ENCODE measurements around the gene MYCN.

MYCN gene

DNA sequence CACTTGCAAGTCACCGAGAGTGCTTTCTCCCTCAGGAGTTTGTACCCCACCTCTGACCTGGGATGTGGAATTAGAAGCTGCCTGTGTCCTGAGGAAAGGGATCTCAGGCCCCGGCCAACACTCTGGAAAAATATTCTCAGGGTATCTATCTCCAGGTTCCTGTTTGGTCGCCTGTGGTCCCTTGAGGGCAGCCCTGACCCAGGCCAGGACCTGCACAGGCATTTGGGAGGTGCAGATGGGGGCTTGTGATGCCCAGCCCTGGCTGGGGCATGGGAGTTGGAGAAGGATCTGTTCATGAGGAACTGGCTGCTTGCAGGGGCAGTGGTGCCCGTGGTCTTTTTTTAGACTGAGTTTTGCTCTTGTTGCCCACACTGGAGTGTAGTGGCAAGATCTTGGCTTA lies 46.3 kb downstream of the MYCN start:
- H3K4me2 ChIP-seq (ENCODE audit: low read length, poor library complexity, severe bottlenecking), result no peak overlapping the region
- no peak overlapping the region for H3K9ac ChIP-seq (ENCODE audit: low read length)
- no peaks in the 10 kb centered on the region for H3K27me3 ChIP-seq (ENCODE audit: control insufficient read depth in 1 of 2, insufficient read depth in 1 of 2, low read length in 2 of 2)
- no peaks in the 10 kb centered on the region for H3K36me3 ChIP-seq (ENCODE audit: control insufficient read depth in 1 of 2, insufficient read depth in 2 of 2, low read depth in 1 of 2, low read length in 2 of 2)
- H3K14ac ChIP-seq (ENCODE audit: low read length in 2 of 2), result no peak overlapping the region
- H2BK120ac ChIP-seq (ENCODE audit: low read depth, low read length), result no peak overlapping the region
- no peak overlapping the region for H2BK15ac ChIP-seq (ENCODE audit: low read depth, poor library complexity, severe bottlenecking)
- H3K4me3 ChIP-seq (ENCODE audit: insufficient read depth in 1 of 2, low read depth in 1 of 2, low read length in 2 of 2), result no peak overlapping the region
- 66% methylated on average over 4 of the region's 4 CpGs for WGBS
- peaks cover 4% of the 10 kb centered on the region for H3K4me1 ChIP-seq (ENCODE audit: control insufficient read depth, insufficient read depth, low read depth, low read length)
- H2BK5ac ChIP-seq (ENCODE audit: low read depth, low read length, poor library complexity, severe bottlenecking), result no peak overlapping the region
- no peaks in the 10 kb centered on the region for H3K9me3 ChIP-seq (ENCODE audit: control insufficient read depth, low read length)
- no peak overlapping the region for H4K8ac ChIP-seq (ENCODE audit: low read length)
- no peak overlapping the region for H3K4ac ChIP-seq (ENCODE audit: low read depth in 1 of 2, low read length in 2 of 2)
- H3K23ac ChIP-seq (ENCODE audit: low read length in 2 of 2), result no peak overlapping the region
- no peak overlapping the region for H3K18ac ChIP-seq (ENCODE audit: low read depth in 1 of 2, low read length in 2 of 2)
- H2BK12ac ChIP-seq (ENCODE audit: low read length in 2 of 2), result no peak overlapping the region
- H4K91ac ChIP-seq (ENCODE audit: low read length), result no peak overlapping the region
- no peak overlapping the region for H3K27ac ChIP-seq (ENCODE audit: low read length, poor library complexity, severe bottlenecking)
- H2AK5ac ChIP-seq (ENCODE audit: low read length, severe bottlenecking), result no peak overlapping the region
- no peak for DNase-seq
- no peaks in the 10 kb centered on the region for H3K79me1 ChIP-seq (replicated peaks; ENCODE audit: low read length, poor library complexity, severe bottlenecking)
- no peak overlapping the region for H2AFZ ChIP-seq (ENCODE audit: low read depth, low read length)

GRCh38 chr2:15988733-15989132 lies 48.4 kb downstream of the MYCN start:
- Histone ChIP-seq H4K8ac (ENCODE audit: low read length) (no peak overlapping the region), H3K36me3 (ENCODE audit: control insufficient read depth in 1 of 2, insufficient read depth in 2 of 2, low read depth in 1 of 2, low read length in 2 of 2) (no peaks in the 10 kb centered on the region), H4K91ac (ENCODE audit: low read length) (no peak overlapping the region), H2AK5ac (ENCODE audit: low read length, severe bottlenecking) (no peak overlapping the region), H2BK5ac (ENCODE audit: low read depth, low read length, poor library complexity, severe bottlenecking) (no peak overlapping the region), H3K27me3 (ENCODE audit: control insufficient read depth in 1 of 2, insufficient read depth in 1 of 2, low read length in 2 of 2) (no peaks in the 10 kb centered on the region), H3K4me1 (ENCODE audit: control insufficient read depth, insufficient read depth, low read depth, low read length) (peaks cover 4% of the 10 kb centered on the region), H3K9me3 (ENCODE audit: control insufficient read depth, low read length) (no peaks in the 10 kb centered on the region), H3K27ac (ENCODE audit: low read length, poor library complexity, severe bottlenecking) (no peak overlapping the region), H3K79me1 (replicated peaks; ENCODE audit: low read length, poor library complexity, severe bottlenecking) (no peaks in the 10 kb centered on the region), H2BK15ac (ENCODE audit: low read depth, poor library complexity, severe bottlenecking) (no peak overlapping the region), H3K4me2 (ENCODE audit: low read length, poor library complexity, severe bottlenecking) (no peak overlapping the region), H3K23ac (ENCODE audit: low read length in 2 of 2) (no peak overlapping the region), H2AFZ (ENCODE audit: low read depth, low read length) (no peak overlapping the region), H2BK120ac (ENCODE audit: low read depth, low read length) (no peak overlapping the region), H3K14ac (ENCODE audit: low read length in 2 of 2) (no peak overlapping the region), H2BK12ac (ENCODE audit: low read length in 2 of 2) (no peak overlapping the region), H3K4me3 (ENCODE audit: insufficient read depth in 1 of 2, low read depth in 1 of 2, low read length in 2 of 2) (no peak overlapping the region), H3K9ac (ENCODE audit: low read length) (no peak overlapping the region), H3K4ac (ENCODE audit: low read depth in 1 of 2, low read length in 2 of 2) (no peak overlapping the region), H3K18ac (ENCODE audit: low read depth in 1 of 2, low read length in 2 of 2) (no peak overlapping the region)
- DNase-seq, result no peak
- 79% methylated on average over 5 of the region's 5 CpGs for WGBS

DNA sequence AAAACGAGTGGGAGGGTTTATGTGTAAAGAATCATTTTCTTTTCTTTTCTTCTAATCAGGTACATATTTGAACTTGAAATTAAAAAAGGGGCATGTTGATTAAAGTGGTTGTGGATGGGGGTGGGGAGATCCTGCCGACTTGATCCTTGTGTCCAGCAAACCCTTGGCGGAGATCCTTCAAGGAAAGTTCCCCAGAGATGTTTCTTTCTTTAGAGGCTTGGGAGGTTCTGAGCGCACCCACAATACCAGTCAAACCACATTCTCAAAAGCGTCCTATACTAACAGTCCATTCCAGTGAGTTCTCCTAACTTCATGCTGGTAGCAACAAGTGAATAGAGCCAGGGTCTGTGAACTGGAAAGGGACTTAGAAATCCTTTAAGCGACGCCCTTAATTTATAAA lies 49.2 kb downstream of the MYCN start:
- no peaks in the 10 kb centered on the region for H3K27me3 ChIP-seq (ENCODE audit: control insufficient read depth in 1 of 2, insufficient read depth in 1 of 2, low read length in 2 of 2)
- H2BK12ac ChIP-seq (ENCODE audit: low read length in 2 of 2), result no peak overlapping the region
- no peak overlapping the region for H3K9ac ChIP-seq (ENCODE audit: low read length)
- H4K91ac ChIP-seq (ENCODE audit: low read length), result no peak overlapping the region
- DNase-seq, result no peak
- no peak overlapping the region for H2AK5ac ChIP-seq (ENCODE audit: low read length, severe bottlenecking)
- H3K9me3 ChIP-seq (ENCODE audit: control insufficient read depth, low read length), result no peaks in the 10 kb centered on the region
- no peak overlapping the region for H2BK120ac ChIP-seq (ENCODE audit: low read depth, low read length)
- H2BK5ac ChIP-seq (ENCODE audit: low read depth, low read length, poor library complexity, severe bottlenecking), result no peak overlapping the region
- no peaks in the 10 kb centered on the region for H3K4me1 ChIP-seq (ENCODE audit: control insufficient read depth, insufficient read depth, low read depth, low read length)
- H3K14ac ChIP-seq (ENCODE audit: low read length in 2 of 2), result no peak overlapping the region
- no peak overlapping the region for H3K4ac ChIP-seq (ENCODE audit: low read depth in 1 of 2, low read length in 2 of 2)
- H3K4me2 ChIP-seq (ENCODE audit: low read length, poor library complexity, severe bottlenecking), result no peak overlapping the region
- no peak overlapping the region for H3K18ac ChIP-seq (ENCODE audit: low read depth in 1 of 2, low read length in 2 of 2)
- H4K8ac ChIP-seq (ENCODE audit: low read length), result no peak overlapping the region
- no peak overlapping the region for H3K23ac ChIP-seq (ENCODE audit: low read length in 2 of 2)
- no peak overlapping the region for H2AFZ ChIP-seq (ENCODE audit: low read depth, low read length)
- H3K36me3 ChIP-seq (ENCODE audit: control insufficient read depth in 1 of 2, insufficient read depth in 2 of 2, low read depth in 1 of 2, low read length in 2 of 2), result no peaks in the 10 kb centered on the region
- no peak overlapping the region for H3K4me3 ChIP-seq (ENCODE audit: insufficient read depth in 1 of 2, low read depth in 1 of 2, low read length in 2 of 2)
- 100% methylated on average over 2 of the region's 7 CpGs for whole genome bisulfite sequencing
- no peak overlapping the region for H2BK15ac ChIP-seq (ENCODE audit: low read depth, poor library complexity, severe bottlenecking)
- no peak overlapping the region for H3K27ac ChIP-seq (ENCODE audit: low read length, poor library complexity, severe bottlenecking)
- no peaks in the 10 kb centered on the region for H3K79me1 ChIP-seq (replicated peaks; ENCODE audit: low read length, poor library complexity, severe bottlenecking)

DNA sequence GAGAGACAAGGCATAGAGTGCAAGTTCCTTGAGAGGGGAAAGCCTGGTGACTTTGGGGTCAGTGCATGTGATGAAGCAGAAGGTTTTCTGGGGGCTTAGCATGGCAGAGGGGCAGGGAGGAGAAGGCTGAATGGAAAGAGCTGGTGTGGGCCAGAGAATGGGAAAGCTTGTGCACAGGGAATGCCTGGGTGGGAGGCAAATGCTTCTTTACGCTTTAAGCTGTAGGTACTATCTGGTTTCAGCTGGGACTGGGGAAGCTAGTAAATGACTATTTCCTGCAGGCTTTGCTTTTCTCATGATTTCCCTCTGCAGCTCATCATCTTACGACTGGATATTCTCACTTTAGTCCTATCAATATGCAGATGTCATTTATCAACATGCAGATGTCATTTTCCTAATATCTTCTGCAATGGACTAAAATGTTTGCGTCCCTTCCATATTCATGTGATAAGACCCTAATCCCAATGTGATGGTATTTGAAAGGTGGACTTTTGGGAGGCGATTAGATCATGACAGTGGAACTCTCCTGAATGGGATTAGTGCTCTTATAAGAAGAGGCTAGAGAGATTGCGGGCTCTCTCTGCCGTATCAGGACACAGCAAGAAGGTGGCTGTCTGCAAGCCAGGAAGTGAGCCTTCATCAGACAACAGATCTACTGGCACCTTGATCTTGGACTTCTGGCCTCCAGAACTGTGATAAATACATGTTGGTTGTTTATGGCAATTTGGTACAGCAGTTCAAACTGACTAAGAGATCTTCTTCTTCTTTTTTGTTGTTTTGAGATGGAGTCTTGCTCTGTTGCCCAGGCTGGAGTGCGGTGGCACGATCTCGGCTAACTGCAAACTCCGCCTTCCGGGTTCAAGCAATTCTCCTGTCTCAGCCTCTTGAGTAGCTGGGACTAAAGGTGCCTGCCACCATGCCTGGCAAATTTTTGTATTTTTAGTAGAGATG lies 50.1 kb downstream of the MYCN start:
- H2AK5ac ChIP-seq (ENCODE audit: low read length, severe bottlenecking), result no peak overlapping the region
- H3K4me3 ChIP-seq (ENCODE audit: insufficient read depth in 1 of 2, low read depth in 1 of 2, low read length in 2 of 2), result no peak overlapping the region
- no peak overlapping the region for H3K18ac ChIP-seq (ENCODE audit: low read depth in 1 of 2, low read length in 2 of 2)
- no peaks in the 10 kb centered on the region for H3K4me1 ChIP-seq (ENCODE audit: control insufficient read depth, insufficient read depth, low read depth, low read length)
- no peak overlapping the region for H4K8ac ChIP-seq (ENCODE audit: low read length)
- H3K27me3 ChIP-seq (ENCODE audit: control insufficient read depth in 1 of 2, insufficient read depth in 1 of 2, low read length in 2 of 2), result no peaks in the 10 kb centered on the region
- no peak overlapping the region for H4K91ac ChIP-seq (ENCODE audit: low read length)
- WGBS, result 80% methylated on average over 10 of the region's 11 CpGs
- H3K36me3 ChIP-seq (ENCODE audit: control insufficient read depth in 1 of 2, insufficient read depth in 2 of 2, low read depth in 1 of 2, low read length in 2 of 2), result no peaks in the 10 kb centered on the region
- H3K79me1 ChIP-seq (replicated peaks; ENCODE audit: low read length, poor library complexity, severe bottlenecking), result no peaks in the 10 kb centered on the region
- H2AFZ ChIP-seq (ENCODE audit: low read depth, low read length), result no peak overlapping the region
- H2BK15ac ChIP-seq (ENCODE audit: low read depth, poor library complexity, severe bottlenecking), result no peak overlapping the region
- H3K23ac ChIP-seq (ENCODE audit: low read length in 2 of 2), result no peak overlapping the region
- no peak overlapping the region for H3K4ac ChIP-seq (ENCODE audit: low read depth in 1 of 2, low read length in 2 of 2)
- no peak overlapping the region for H2BK120ac ChIP-seq (ENCODE audit: low read depth, low read length)
- no peak overlapping the region for H3K4me2 ChIP-seq (ENCODE audit: low read length, poor library complexity, severe bottlenecking)
- DNase-seq, result no peak
- H2BK12ac ChIP-seq (ENCODE audit: low read length in 2 of 2), result no peak overlapping the region
- no peak overlapping the region for H3K9ac ChIP-seq (ENCODE audit: low read length)
- H3K27ac ChIP-seq (ENCODE audit: low read length, poor library complexity, severe bottlenecking), result no peak overlapping the region
- no peak overlapping the region for H2BK5ac ChIP-seq (ENCODE audit: low read depth, low read length, poor library complexity, severe bottlenecking)
- H3K14ac ChIP-seq (ENCODE audit: low read length in 2 of 2), result no peak overlapping the region
- H3K9me3 ChIP-seq (ENCODE audit: control insufficient read depth, low read length), result no peaks in the 10 kb centered on the region

Data from mesenchymal stem cell (in vitro differentiated cells and primary cell).